ENCODE results near the gene PCDH9.
"Not testable (repeated sequence)": the region's sequence is repeated elsewhere in the genome, so short reads cannot be mapped to it uniquely, and the experiment has no call there.

The PCDH9 gene

GRCh38 chr13:66275416-66275815 lies 954.7 kb downstream of the PCDH9 start:
- H3K27ac ChIP-seq (ENCODE audit: low read depth, low read length) = no peak overlapping the region
- no peaks in the 10 kb centered on the region for H3K36me3 ChIP-seq (ENCODE audit: control insufficient read depth, insufficient read depth, low read length)
- no peak overlapping the region for H3K4me3 ChIP-seq (ENCODE audit: low read length)
- H3K9ac ChIP-seq (ENCODE audit: low read length) = no peak overlapping the region
- no peaks in the 10 kb centered on the region for H3K4me1 ChIP-seq (ENCODE audit: control insufficient read depth, insufficient read depth, low read length)
- no peaks in the 10 kb centered on the region for H3K27me3 ChIP-seq (ENCODE audit: control insufficient read depth, insufficient read depth, low read length)

GRCh38 chr13:66273011-66273410 lies 957.1 kb downstream of the PCDH9 start:
- Histone ChIP-seq H3K27ac (ENCODE audit: low read depth, low read length) (no peak overlapping the region), H3K36me3 (ENCODE audit: control insufficient read depth, insufficient read depth, low read length) (no peaks in the 10 kb centered on the region), H3K4me3 (ENCODE audit: low read length) (no peak overlapping the region), H3K9ac (ENCODE audit: low read length) (no peak overlapping the region), H3K27me3 (ENCODE audit: control insufficient read depth, insufficient read depth, low read length) (no peaks in the 10 kb centered on the region), H3K4me1 (ENCODE audit: control insufficient read depth, insufficient read depth, low read length) (no peaks in the 10 kb centered on the region)

- no peak overlapping the region for H3K27ac ChIP-seq (ENCODE audit: low read depth, low read length)
- H3K4me3 ChIP-seq (ENCODE audit: low read length) = no peak overlapping the region
- no peak overlapping the region for H3K9ac ChIP-seq (ENCODE audit: low read length)
- H3K4me1 ChIP-seq (ENCODE audit: control insufficient read depth, insufficient read depth, low read length) = no peaks in the 10 kb centered on the region
- H3K27me3 ChIP-seq (ENCODE audit: control insufficient read depth, insufficient read depth, low read length) = no peaks in the 10 kb centered on the region
- H3K36me3 ChIP-seq (ENCODE audit: control insufficient read depth, insufficient read depth, low read length) = no peaks in the 10 kb centered on the region
Observed at GRCh38 chr13:66266761-66267160, 963.4 kb downstream of the PCDH9 start.

GRCh38 chr13:66266348-66266747 lies 963.8 kb downstream of the PCDH9 start:
- H3K27me3 ChIP-seq (ENCODE audit: control insufficient read depth, insufficient read depth, low read length) = no peaks in the 10 kb centered on the region

GRCh38 chr13:66265371-66265770 lies 964.8 kb downstream of the PCDH9 start:
- no peaks in the 10 kb centered on the region for H3K27me3 ChIP-seq (ENCODE audit: control insufficient read depth, insufficient read depth, low read length)
- no peaks in the 10 kb centered on the region for H3K36me3 ChIP-seq (ENCODE audit: control insufficient read depth, insufficient read depth, low read length)
- no peaks in the 10 kb centered on the region for H3K4me1 ChIP-seq (ENCODE audit: control insufficient read depth, insufficient read depth, low read length)
- no peak overlapping the region for H3K4me3 ChIP-seq (ENCODE audit: low read length)
- no peak overlapping the region for H3K9ac ChIP-seq (ENCODE audit: low read length)
- no peak overlapping the region for H3K27ac ChIP-seq (ENCODE audit: low read depth, low read length)

More at GRCh38 chr13:66266348-66266747, 963.8 kb downstream of the PCDH9 start:
- Histone ChIP-seq H3K36me3 (ENCODE audit: control insufficient read depth, insufficient read depth, low read length) (no peaks in the 10 kb centered on the region), H3K27ac (ENCODE audit: low read depth, low read length) (no peak overlapping the region), H3K9ac (ENCODE audit: low read length) (no peak overlapping the region), H3K4me3 (ENCODE audit: low read length) (no peak overlapping the region), H3K4me1 (ENCODE audit: control insufficient read depth, insufficient read depth, low read length) (no peaks in the 10 kb centered on the region)

- no peak overlapping the region for H3K9ac ChIP-seq (ENCODE audit: low read length)
- H3K4me1 ChIP-seq (ENCODE audit: control insufficient read depth, insufficient read depth, low read length) = no peaks in the 10 kb centered on the region
- no peaks in the 10 kb centered on the region for H3K36me3 ChIP-seq (ENCODE audit: control insufficient read depth, insufficient read depth, low read length)
- no peak overlapping the region for H3K4me3 ChIP-seq (ENCODE audit: low read length)
- no peaks in the 10 kb centered on the region for H3K27me3 ChIP-seq (ENCODE audit: control insufficient read depth, insufficient read depth, low read length)
- no peak overlapping the region for H3K27ac ChIP-seq (ENCODE audit: low read depth, low read length)
Observed at GRCh38 chr13:66264971-66265370, 965.2 kb downstream of the PCDH9 start.

GRCh38 chr13:66262330-66262729 lies 967.8 kb downstream of the PCDH9 start:
- H3K36me3 ChIP-seq (ENCODE audit: control insufficient read depth, insufficient read depth, low read length) = no peaks in the 10 kb centered on the region
- no peaks in the 10 kb centered on the region for H3K4me1 ChIP-seq (ENCODE audit: control insufficient read depth, insufficient read depth, low read length)
- H3K4me3 ChIP-seq (ENCODE audit: low read length) = no peak overlapping the region
- no peak overlapping the region for H3K27ac ChIP-seq (ENCODE audit: low read depth, low read length)
- H3K9ac ChIP-seq (ENCODE audit: low read length) = no peak overlapping the region
- no peaks in the 10 kb centered on the region for H3K27me3 ChIP-seq (ENCODE audit: control insufficient read depth, insufficient read depth, low read length)

- not testable (repeated sequence) for H3K4me3 ChIP-seq (ENCODE audit: low read length); H3K27me3 ChIP-seq (ENCODE audit: control insufficient read depth, insufficient read depth, low read length); H3K9ac ChIP-seq (ENCODE audit: low read length); H3K36me3 ChIP-seq (ENCODE audit: control insufficient read depth, insufficient read depth, low read length); H3K27ac ChIP-seq (ENCODE audit: low read depth, low read length); H3K4me1 ChIP-seq (ENCODE audit: control insufficient read depth, insufficient read depth, low read length)
Observed at GRCh38 chr13:66259426-66259825, 970.7 kb downstream of the PCDH9 start.
